Epithelial cell of proximal tubule (primary cell): ENCODE results near the gene PSMC1. TPM values are rescaled to one million over a fixed set of nuclear protein-coding genes. Genes with fewer than 3 reads are reported as not detected.
A peak's percentile ranks its signal among the peaks of the same experiment; 100 is the strongest.
"Not testable (repeated sequence)": the region's sequence is repeated elsewhere in the genome, so short reads cannot be mapped to it uniquely, and the experiment has no call there.

Source experiments
- DNase-seq: peaks from one replicate; pipeline ENCODE4 v3.0.0-alpha.2; 2011; ENCODE audit warnings: low read depth
- H3K4me3 ChIP-seq: 2 replicates; pipeline ENCODE4 v1.5.1; 2011; ENCODE audit warnings: low read depth, mild to moderate bottlenecking, low read length
- total RNA-seq: library from RNA; depleted of rRNA; stranded (reverse); fragments of >200 nt; gene quantifications from 2 replicates; pipeline ENCODE4 v1.2.3, GENCODE V29; 2015
- TF ChIP-seq, protein P1 (sequence below): conservative IDR thresholded peaks from 2 replicates; pipeline ENCODE4 v1.5.1; 2012; ENCODE audit warnings: low read depth, mild to moderate bottlenecking, low read length

The PSMC1 gene
- total RNA-seq, 1 donor from 2014 or later = 158 TPM

DNA sequence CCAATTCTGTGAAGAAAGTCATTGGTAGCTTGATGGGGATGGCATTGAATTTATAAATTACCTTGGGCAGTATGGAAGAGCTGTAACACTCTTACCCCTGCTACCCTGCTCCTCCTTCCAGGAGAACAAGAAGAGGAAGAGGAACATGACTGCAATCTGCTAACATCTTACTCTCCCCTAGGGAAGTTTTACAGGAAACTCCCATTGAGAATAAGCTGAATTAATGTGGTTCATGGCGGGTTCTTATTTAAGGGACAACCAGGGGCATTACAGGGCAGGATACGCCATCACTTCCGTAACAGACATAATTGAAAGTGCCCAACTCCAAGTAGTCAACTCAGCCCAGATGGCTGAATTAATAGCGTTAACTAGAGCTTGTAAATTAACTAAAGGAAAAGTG is 9.4 kb upstream of the PSMC1 start:
- no peak for DNase-seq
- no peak overlapping the region for H3K4me3 ChIP-seq
- TF ChIP-seq, protein P1, sequence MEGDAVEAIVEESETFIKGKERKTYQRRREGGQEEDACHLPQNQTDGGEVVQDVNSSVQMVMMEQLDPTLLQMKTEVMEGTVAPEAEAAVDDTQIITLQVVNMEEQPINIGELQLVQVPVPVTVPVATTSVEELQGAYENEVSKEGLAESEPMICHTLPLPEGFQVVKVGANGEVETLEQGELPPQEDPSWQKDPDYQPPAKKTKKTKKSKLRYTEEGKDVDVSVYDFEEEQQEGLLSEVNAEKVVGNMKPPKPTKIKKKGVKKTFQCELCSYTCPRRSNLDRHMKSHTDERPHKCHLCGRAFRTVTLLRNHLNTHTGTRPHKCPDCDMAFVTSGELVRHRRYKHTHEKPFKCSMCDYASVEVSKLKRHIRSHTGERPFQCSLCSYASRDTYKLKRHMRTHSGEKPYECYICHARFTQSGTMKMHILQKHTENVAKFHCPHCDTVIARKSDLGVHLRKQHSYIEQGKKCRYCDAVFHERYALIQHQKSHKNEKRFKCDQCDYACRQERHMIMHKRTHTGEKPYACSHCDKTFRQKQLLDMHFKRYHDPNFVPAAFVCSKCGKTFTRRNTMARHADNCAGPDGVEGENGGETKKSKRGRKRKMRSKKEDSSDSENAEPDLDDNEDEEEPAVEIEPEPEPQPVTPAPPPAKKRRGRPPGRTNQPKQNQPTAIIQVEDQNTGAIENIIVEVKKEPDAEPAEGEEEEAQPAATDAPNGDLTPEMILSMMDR = no peak

DNA sequence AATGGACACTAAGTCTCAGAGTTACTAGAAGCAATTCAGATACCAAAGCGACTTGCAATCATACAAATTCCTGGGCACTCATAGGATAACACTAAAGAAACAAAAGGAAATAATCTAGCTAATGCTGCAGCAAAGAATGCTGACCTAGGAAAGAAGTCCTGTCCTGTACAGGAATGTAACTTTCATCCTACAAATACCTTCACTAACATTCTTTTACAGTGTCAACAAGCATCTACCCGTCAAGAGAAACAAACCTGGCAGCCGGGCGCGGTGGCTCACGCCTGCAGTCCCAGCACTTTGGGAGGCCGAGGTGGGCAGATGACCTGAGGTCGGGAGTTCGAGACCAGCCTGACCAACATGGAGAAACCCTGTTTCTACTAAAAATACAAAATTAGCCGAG is 8.9 kb upstream of the PSMC1 start:
- H3K4me3 ChIP-seq, DNase-seq: not testable (repeated sequence)

DNA sequence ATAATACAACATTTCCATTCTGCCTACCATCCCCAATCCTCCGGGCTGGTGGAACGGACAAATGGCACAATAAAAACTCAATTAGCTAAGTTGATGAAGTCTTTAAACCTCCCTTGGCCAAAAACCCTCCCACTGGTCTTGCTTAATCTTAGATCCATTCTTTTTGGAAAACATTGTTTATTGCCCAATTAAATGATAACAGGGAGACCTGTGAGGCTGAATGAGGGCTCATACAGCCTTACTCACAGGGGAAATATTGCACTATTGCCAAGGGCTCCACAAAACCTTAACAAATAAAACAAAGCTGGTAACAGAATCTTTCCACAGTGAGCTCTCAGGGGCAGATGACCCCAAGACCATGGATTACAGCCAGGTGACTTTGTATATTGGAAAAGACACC is 7.8 kb upstream of the PSMC1 start:
- H3K4me3 ChIP-seq = no peak overlapping the region
- TF ChIP-seq, protein P1 = no peak
- DNase-seq = no peak

DNA sequence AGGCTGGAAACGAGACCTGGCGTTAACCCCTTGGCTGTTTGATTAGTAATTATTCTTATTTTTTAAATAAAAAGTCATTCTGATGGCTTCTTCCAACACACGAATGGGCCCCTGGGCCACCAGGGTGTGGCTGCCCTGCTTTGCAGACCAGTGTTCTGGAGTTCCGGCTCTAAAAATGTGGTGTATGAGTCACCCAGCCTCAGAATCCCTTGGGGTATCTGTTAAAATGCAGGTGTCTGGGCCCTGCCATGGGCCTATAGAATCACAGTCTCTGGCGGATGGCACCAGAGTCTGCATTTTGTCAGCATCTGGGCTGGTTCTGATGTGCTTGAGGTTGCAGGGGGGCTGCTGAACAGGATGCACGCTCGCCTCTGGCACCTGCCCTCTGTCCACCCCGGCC is 2.5 kb upstream of the PSMC1 start:
- TF ChIP-seq, protein P1 = no peak
- DNase-seq = no peak
- no peak overlapping the region for H3K4me3 ChIP-seq

DNA sequence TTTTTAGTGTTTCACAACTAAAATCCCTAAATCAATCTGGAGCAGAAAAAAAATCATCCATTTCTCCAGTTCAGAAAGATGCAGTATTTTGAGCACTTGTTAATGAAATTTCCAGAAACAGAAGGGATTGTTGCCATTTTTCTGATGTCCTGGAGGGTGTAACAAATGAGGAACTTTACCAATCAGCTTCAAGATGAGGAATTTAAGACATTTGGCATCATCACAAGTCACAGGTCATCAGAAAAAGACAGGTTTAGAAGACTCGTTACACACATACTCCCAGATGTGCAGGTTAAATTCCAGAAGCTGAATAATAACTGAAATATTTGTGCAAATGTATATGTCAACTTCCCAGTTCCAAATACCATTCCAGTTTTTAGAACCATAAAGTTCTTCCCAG is 482 bp upstream of the PSMC1 start:
- no peak for DNase-seq
- peak overlapping the region; percentile 78 for H3K4me3 ChIP-seq
- TF ChIP-seq, protein P1 = no peak

DNA sequence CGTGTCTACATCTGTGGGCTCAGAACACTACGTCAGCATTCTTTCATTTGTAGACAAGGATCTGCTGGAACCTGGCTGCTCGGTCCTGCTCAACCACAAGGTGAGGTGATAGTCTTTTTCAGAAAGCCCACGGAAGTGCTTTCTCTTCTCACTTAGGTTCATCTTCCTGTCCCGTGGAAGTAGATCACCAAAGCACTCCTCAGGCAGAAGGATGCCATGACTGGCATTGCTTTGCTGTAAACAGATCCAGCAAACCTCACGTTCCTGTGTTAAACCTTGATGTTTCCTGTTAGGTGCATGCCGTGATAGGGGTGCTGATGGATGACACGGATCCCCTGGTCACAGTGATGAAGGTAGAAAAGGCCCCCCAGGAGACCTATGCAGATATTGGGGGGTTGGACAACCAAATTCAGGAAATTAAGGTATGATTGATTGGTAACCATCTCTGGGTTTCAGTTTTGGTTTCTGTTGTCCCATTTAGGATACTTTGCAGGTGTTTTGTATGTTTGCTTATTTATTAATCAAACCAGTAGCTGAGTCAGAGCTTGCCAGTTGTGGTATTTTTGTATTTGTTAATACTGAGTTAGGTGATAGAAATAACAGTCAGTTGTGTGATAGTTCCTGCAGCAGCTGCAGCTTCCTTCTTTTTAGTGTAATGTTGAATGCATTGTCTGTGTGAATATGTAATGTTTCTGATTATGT is 7.5 kb downstream of the PSMC1 start:
- TF ChIP-seq, protein P1 = no peak
- no peak overlapping the region for H3K4me3 ChIP-seq
- no peak for DNase-seq

DNA sequence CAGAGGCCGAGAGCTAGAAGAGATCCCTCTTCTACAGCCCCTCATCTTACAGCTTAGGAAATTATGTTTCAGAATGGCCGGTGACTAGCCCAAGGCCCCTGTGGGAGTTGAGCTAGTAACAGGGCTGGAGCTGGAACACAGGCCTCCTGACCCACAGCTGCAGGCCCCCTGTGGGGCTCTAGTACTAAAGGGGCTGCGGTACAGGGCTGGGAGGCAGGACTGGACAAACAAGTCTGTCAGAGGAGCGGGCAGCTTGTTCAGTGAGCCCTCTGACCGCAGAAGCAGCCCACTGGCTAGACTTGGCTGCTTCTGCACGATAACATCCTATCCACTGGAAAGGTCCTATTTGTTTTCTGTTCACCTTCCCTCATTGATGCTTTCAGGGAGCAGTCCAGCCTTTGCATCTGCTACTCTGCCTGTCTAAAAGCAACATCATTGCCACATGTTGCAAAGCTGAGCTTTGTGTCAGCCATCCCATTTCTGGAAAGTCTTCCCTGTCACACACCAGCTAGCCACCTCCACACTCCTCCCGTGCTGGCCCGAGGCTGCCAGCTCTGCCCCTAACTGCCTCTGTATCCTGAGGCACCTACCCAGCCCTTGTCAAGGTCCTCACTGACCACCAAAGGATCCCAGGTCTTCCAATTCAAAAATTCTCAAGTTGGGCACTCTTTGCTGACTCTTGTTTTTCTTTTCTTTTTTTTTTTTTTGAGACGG is 10.2 kb downstream of the PSMC1 start:
- no peak for DNase-seq
- TF ChIP-seq, protein P1 = no peak
- H3K4me3 ChIP-seq = no peak overlapping the region
